Effector CD8-positive, alpha-beta T cell (primary cell): ENCODE results near the gene ATP5F1A.
"Not testable (repeated sequence)": the region's sequence is repeated elsewhere in the genome, so short reads cannot be mapped to it uniquely, and the experiment has no call there.

Source experiments
- DNase-seq: peaks from one replicate; lab custom pipeline; 2025; lab: John Stamatoyannopoulos, UW

The ATP5F1A gene

DNA sequence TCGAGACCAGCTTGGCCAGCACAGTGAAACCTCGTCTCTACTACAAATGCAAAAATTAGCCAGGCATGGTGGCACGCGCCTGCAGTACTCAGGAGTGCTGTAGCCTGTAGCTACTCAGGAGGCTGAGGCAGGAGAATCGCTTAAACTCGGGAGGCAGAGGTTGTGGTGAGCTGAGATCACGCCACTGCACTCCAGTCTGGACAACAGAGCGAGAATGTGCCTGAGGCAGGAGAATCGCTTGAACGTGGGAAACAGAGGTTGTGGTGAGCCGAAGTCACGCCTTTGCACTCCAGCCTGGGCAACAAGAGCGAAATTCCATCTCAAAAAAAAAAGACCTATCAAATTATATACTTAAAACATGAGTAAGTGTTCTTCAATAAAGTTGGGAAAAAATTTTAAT lies 50.7 kb downstream of the ATP5F1A start:
- DNase-seq = not testable (repeated sequence)

- no peak for DNase-seq
These were observed 51.4 kb downstream of the ATP5F1A start for GRCh38 chr18:46046688-46047087.

DNA sequence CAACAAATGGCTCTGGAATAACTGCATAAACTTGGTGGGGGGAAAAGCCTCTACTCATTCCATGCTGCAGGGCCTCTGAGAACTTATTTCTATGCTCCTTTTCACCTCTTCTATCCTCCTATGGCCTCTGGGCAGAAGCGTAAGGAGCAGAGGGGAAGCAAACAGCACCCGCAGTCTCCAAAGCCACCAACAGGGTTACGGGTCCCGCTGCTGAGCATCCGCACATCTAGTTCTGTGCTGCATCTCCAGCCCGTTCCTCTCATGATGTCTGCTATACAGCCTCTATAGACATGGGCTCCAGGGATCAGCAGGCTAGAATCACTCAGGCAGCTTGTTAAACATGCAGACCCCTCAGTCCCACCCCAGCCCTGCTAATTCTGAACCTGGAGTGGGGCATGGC lies 52.0 kb downstream of the ATP5F1A start:
- DNase-seq = no peak

- no peak for DNase-seq
These were observed 55.4 kb downstream of the ATP5F1A start for GRCh38 chr18:46042571-46043123.

- no peak for DNase-seq
These were observed 57.4 kb downstream of the ATP5F1A start for GRCh38 chr18:46040747-46041104.

DNA sequence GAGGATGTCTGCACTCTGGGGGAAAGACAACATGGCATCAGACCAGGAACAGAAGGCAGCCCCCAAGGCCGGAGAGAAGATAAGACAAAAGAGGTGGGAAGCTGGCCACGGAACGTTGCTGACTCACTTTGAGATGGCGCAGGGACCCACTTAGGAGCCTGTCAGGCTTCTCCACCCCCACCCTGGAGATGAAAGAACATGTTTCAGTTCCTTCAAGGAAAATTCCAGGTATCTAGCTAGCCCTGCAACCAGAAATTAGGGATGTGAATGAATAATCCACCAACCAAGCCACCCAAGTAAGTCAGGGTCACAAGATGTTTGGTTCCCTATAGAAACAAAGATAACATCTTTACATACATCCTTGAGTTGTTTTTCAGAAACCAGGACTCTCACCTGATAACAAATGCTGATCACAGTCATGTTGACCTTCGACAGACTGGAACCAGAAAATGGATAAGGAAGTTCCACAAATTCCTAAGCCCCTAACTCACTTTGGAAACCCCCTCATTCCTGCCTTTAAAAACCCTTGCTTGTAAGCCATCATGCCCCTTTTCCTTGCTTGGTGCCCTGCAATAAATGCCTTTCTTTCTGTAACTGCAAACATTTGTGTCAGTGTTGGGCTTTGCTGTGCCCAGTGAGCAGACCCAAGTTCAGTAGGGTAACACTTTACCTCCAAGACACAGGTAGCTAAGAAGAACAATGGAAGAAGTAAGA lies 57.9 kb downstream of the ATP5F1A start:
- no peak for DNase-seq

- DNase-seq = no peak
These were observed 60.4 kb downstream of the ATP5F1A start for GRCh38 chr18:46037512-46038305.

DNA sequence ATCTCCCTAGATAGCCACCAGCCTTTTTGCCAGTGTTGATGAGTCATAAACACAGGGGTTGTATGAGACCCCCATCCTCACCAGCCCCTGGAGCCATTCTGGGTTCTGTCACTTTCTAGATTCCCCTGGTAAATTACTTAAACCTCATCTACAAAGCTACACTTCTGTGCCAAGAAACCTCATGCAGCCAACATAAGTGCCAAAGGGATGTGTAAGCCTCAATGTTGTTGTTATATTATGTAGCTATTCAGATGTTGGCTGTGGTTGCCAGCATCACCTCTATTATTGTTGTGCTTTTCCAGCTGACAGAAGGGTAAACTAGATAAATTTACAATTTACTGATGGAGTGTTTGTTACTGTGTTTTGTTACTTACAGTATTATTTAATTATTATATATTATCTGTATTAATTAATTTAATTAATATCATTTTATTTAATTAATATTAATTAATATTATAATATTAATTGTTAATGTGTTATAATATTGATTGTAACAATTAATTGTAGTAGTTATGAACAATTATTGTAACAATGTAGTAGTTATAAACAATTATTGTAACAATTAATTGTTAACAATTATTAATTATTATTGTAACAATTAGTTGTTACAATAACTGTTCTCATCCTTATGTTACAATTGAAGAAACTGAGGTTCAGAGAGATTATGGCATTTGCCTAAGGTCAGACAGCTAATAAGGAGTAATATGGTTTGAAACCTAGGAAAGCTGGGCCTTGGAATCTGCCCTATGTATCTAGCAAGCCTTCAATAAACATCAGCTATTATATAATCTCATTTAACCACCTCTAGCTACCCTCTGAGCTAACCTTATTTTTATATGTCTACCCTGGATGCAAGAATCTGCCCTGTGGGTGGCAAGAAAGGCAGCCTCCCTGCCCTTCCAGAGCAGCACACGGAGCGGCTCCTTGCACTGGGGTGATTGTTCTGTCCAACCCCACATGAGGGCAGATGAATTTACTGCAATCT lies 62.1 kb downstream of the ATP5F1A start:
- DNase-seq = no peak

DNA sequence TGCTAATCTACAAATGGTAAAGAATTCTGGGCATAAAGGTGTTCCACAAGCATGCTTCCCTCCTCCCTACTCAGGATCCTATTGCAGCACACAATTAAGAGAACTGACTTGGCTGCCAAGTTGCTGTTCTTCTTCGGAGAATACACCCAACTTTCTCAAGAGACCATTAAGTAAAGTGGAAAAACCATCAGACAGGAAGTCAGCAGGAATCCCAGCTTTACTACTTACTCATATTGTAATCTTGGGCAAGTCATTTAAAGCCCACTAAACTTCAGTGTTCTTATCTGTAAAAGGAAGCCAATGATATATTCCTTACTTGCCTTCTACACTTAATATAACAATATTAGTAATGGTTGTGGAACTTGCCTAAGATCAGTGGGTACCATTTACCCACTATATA lies 63.9 kb downstream of the ATP5F1A start:
- DNase-seq = no peak

DNA sequence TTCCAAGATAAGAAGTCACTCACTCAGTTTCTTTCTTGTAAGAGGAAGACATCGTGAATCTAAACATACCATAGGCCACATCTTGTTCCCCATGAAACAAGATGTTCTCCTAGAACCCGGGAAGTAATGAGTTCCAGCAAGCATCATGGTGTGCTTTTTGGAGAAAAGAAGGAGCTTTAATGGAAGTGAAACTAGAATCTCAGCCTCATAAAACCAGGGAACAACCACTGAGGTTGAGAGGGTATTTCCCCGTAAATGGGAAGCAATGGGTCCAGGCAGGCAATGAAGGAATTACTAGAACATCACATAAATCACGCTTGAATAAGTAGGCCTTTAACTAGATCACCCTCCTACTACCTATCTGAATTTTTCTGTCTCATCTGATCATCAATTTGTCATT lies 66.4 kb downstream of the ATP5F1A start:
- no peak for DNase-seq
